DOHH2 (cell line): ENCODE data around the gene DUSP18.

Experiments used
- CTCF ChIP-seq: fragments of 200-600 bp; sonication (generic); IDR thresholded peaks from one replicate; pipeline ENCODE4 v1.5.1; 2014; ENCODE audit warnings: antibody characterized with exemption, mild to moderate bottlenecking, low read depth, low read length; ENCODE audit not compliant: poor library complexity, severe bottlenecking
- EZH2phosphoT487 ChIP-seq: fragments of 200-600 bp; sonication (generic); IDR thresholded peaks from 2 replicates; pipeline ENCODE4 v1.6.1; 2017; ENCODE audit warnings: borderline replicate concordance, mild to moderate bottlenecking, antibody characterized with exemption, low read length, moderate library complexity, mixed read lengths

- TF ChIP-seq CTCF = no peak
- no peak for TF ChIP-seq EZH2phosphoT487
Measured at GRCh38 chr22:30649430-30650007, 18.2 kb downstream of the DUSP18 start.
